A673 (cell line): ENCODE results near the gene GYS1.

Experiments used
- CTCF ChIP-seq: fragments of 300-800, 200-600 bp; sonication (generic); conservative IDR thresholded peaks from 2 replicates; pipeline ENCODE4 v1.5.1; 2017; ENCODE audit warnings: low read depth, mild to moderate bottlenecking, antibody characterized with exemption, low read length, moderate library complexity, mixed read lengths
- EZH2 ChIP-seq: fragments of 200-600 bp; sonication (generic); IDR thresholded peaks from 2 replicates; pipeline ENCODE4 v1.6.1; 2017; ENCODE audit warnings: borderline replicate concordance, low read depth, mild to moderate bottlenecking, mixed read lengths, antibody characterized with exemption, low read length; ENCODE audit not compliant: poor library complexity, severe bottlenecking

DNA sequence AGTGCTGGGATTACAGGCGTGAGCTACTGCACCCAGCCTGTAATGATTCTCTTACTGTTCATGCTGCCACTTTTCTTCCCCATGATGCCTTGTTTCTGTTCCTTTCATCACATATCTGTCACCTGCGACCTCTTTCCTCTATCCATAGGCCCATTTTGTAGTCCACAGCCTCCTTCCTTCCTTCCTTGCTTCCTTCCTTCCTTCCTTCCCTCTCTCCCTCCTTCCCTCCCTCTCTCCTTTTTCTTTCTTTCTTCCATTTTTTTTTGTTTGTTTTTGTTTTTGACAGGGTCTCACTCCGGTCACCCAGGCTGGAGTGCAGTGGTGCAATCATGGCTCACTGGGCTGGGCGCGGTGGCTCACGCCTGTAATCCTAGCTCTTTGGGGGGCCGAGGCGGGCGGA lies 4.2 kb downstream of the GYS1 start:
- TF ChIP-seq CTCF (no peak), EZH2 (no peak)
